ENCODE data around the gene CAPZB.

CAPZB gene

GRCh38 chr1:19476450-19477190, 8.7 kb downstream of the CAPZB start:
- TF ChIP-seq EZH2phosphoT487 (IDR thresholded peaks at IDR 0.05; ENCODE audit: borderline replicate concordance) (no peak), CTCF (conservative IDR thresholded peaks at IDR 0.05; ENCODE audit: low read length) (no peak)
- Histone ChIP-seq H2AFZ (ENCODE audit: low read length) (no peak overlapping the region), H3K9ac (ENCODE audit: low read depth, low read length, poor library complexity, severe bottlenecking) (peak overlapping the region; percentile 91), H3K4me3 (ENCODE audit: low read length, poor library complexity, severe bottlenecking) (peak overlapping the region; percentile 99), H3K36me3 (ENCODE audit: insufficient read depth, low read length) (peaks cover 11% of the 10 kb centered on the region; the same call in 1 of the 2 replicates), H3F3A (ENCODE audit: low read depth) (peaks cover 28% of the 10 kb centered on the region), H3K4me1 (ENCODE audit: insufficient read depth, low read length, poor library complexity, severe bottlenecking) (peaks cover 85% of the 10 kb centered on the region), H3K9me3 (ENCODE audit: insufficient read depth, low read depth, low read length) (no peaks in the 10 kb centered on the region), H3K79me2 (ENCODE audit: insufficient read depth, low read length) (peaks cover 93% of the 10 kb centered on the region), H3K9me2 (replicated peaks; ENCODE audit: low read depth, low read length) (no peaks in the 10 kb centered on the region), H4K20me1 (ENCODE audit: insufficient read depth, low read length, poor library complexity, severe bottlenecking) (peaks cover 44% of the 10 kb centered on the region), H3K27me3 (ENCODE audit: insufficient read depth, low read length, poor library complexity, severe bottlenecking) (no peaks in the 10 kb centered on the region), H3K4me2 (ENCODE audit: low read depth, low read length, poor library complexity, severe bottlenecking) (peak overlapping the region; percentile 79)

- Histone ChIP-seq H3K27me3 (ENCODE audit: insufficient read depth, low read length, poor library complexity, severe bottlenecking) (no peaks in the 10 kb centered on the region), H3F3A (ENCODE audit: low read depth) (peaks cover 28% of the 10 kb centered on the region), H3K9ac (ENCODE audit: low read depth, low read length, poor library complexity, severe bottlenecking) (peak overlapping the region; percentile 91), H3K4me3 (ENCODE audit: low read length, poor library complexity, severe bottlenecking) (no peak overlapping the region), H4K20me1 (ENCODE audit: insufficient read depth, low read length, poor library complexity, severe bottlenecking) (peaks cover 42% of the 10 kb centered on the region), H3K9me2 (replicated peaks; ENCODE audit: low read depth, low read length) (no peaks in the 10 kb centered on the region), H3K9me3 (ENCODE audit: insufficient read depth, low read depth, low read length) (no peaks in the 10 kb centered on the region), H3K4me1 (ENCODE audit: insufficient read depth, low read length, poor library complexity, severe bottlenecking) (peaks cover 77% of the 10 kb centered on the region), H3K79me2 (ENCODE audit: insufficient read depth, low read length) (peaks cover 93% of the 10 kb centered on the region), H3K4me2 (ENCODE audit: low read depth, low read length, poor library complexity, severe bottlenecking) (peak overlapping the region; percentile 79), H2AFZ (ENCODE audit: low read length) (no peak overlapping the region), H3K36me3 (ENCODE audit: insufficient read depth, low read length) (peaks cover 22% of the 10 kb centered on the region; the same call in 1 of the 2 replicates)
- no peak for TF ChIP-seq CTCF (conservative IDR thresholded peaks at IDR 0.05; ENCODE audit: low read length)
- TF ChIP-seq EZH2phosphoT487 (IDR thresholded peaks at IDR 0.05; ENCODE audit: borderline replicate concordance): no peak
Observed at GRCh38 chr1:19475296-19475695, 10.0 kb downstream of the CAPZB start.

- H3K4me3 ChIP-seq (ENCODE audit: low read length, poor library complexity, severe bottlenecking): no peak overlapping the region
- H3K79me2 ChIP-seq (ENCODE audit: insufficient read depth, low read length): peaks cover 96% of the 10 kb centered on the region
- peaks cover 52% of the 10 kb centered on the region for H4K20me1 ChIP-seq (ENCODE audit: insufficient read depth, low read length, poor library complexity, severe bottlenecking)
Observed at GRCh38 chr1:19472174-19472573, 13.2 kb downstream of the CAPZB start.

More at GRCh38 chr1:19472174-19472573, 13.2 kb downstream of the CAPZB start:
- no peak overlapping the region for H2AFZ ChIP-seq (ENCODE audit: low read length)
- no peaks in the 10 kb centered on the region for H3K27me3 ChIP-seq (ENCODE audit: insufficient read depth, low read length, poor library complexity, severe bottlenecking)
- peaks cover 25% of the 10 kb centered on the region; the same call in 1 of the 2 replicates for H3K36me3 ChIP-seq (ENCODE audit: insufficient read depth, low read length)
- no peak overlapping the region for H3K9ac ChIP-seq (ENCODE audit: low read depth, low read length, poor library complexity, severe bottlenecking)
- H3K9me3 ChIP-seq (ENCODE audit: insufficient read depth, low read depth, low read length): no peaks in the 10 kb centered on the region
- H3F3A ChIP-seq (ENCODE audit: low read depth): peaks cover 11% of the 10 kb centered on the region
- H3K4me1 ChIP-seq (ENCODE audit: insufficient read depth, low read length, poor library complexity, severe bottlenecking): peaks cover 71% of the 10 kb centered on the region
- no peaks in the 10 kb centered on the region for H3K9me2 ChIP-seq (replicated peaks; ENCODE audit: low read depth, low read length)
- H3K4me2 ChIP-seq (ENCODE audit: low read depth, low read length, poor library complexity, severe bottlenecking): no peak overlapping the region
- TF ChIP-seq EZH2phosphoT487 (IDR thresholded peaks at IDR 0.05; ENCODE audit: borderline replicate concordance): no peak
- no peak for TF ChIP-seq CTCF (conservative IDR thresholded peaks at IDR 0.05; ENCODE audit: low read length)

Data from Loucy (cell line).